Lower lobe of right lung (tissue), 2 donors: Measurements from ENCODE around the gene RBM25. TPM values are rescaled to one million over a fixed set of nuclear protein-coding genes. Genes with fewer than 3 reads are reported as not detected.
"Not testable (repeated sequence)": the region's sequence is repeated elsewhere in the genome, so short reads cannot be mapped to it uniquely, and the experiment has no call there.

ENCODE experiments used
- ATAC-seq, 2 donors: fragments of 200-7000 bp; cut with Tn5 transposase; one replicate each; pipeline ENCODE4 v1.9.1; 2020 to 2022; ENCODE audit warnings: mild to moderate bottlenecking in 2 of 2, moderate library complexity in 2 of 2
- DNase-seq: peaks from one replicate; pipeline ENCODE4 v3.0.0-alpha.2; 2020
- H3K27ac ChIP-seq: fragments of 200-600 bp; one replicate; pipeline ENCODE4 v1.8.0; 2022
- H3K27me3 ChIP-seq: fragments of 200-600 bp; one replicate; pipeline ENCODE4 v1.8.0; 2022; ENCODE audit warnings: low read depth
- H3K36me3 ChIP-seq: fragments of 200-600 bp; one replicate; pipeline ENCODE4 v1.8.0; 2022; ENCODE audit warnings: mild to moderate bottlenecking
- H3K4me1 ChIP-seq: fragments of 200-600 bp; one replicate; pipeline ENCODE4 v1.8.0; 2022
- H3K4me3 ChIP-seq: fragments of 200-600 bp; one replicate; pipeline ENCODE4 v1.8.0; 2022; ENCODE audit warnings: mild to moderate bottlenecking
- H3K9me3 ChIP-seq: fragments of 200-600 bp; one replicate; pipeline ENCODE4 v1.8.0; 2022
- CTCF ChIP-seq: fragments of 200-600 bp; IDR thresholded peaks from one replicate; pipeline ENCODE4 v1.8.0; 2022; ENCODE audit warnings: antibody characterized with exemption, mild to moderate bottlenecking
- intact Hi-C: fragments of 100-400 bp; cut with DNase I; formaldehyde crosslinking; loops from one replicate; pipeline ENCODE4 v1.11.0; 2022
- total RNA-seq: library from RNA; stranded (reverse); fragmentation: NEBNext Ultra II Directional; extraction: Animal tissue kit (Norgen Biotek cat#: 25700); gene quantifications from one replicate; pipeline ENCODE4 v1.2.1, GENCODE V29; 2021
- donor health status: DM: no; HTN: yes; CAD: no; lungs with severe emphysema.

The RBM25 gene
- total RNA-seq, 1 donor from 2014 or later, result 56.1 TPM

GRCh38 chr14:73153272-73153671 lies 94.9 kb downstream of the RBM25 start:
- intact Hi-C loops, result no loop called here
- H3K36me3 ChIP-seq, result peaks cover 99% of the 10 kb centered on the region
- no peak overlapping the region for H3K27ac ChIP-seq
- no peak for TF ChIP-seq CTCF
- DNase-seq (no peak), ATAC-seq (no peak)
- H3K4me1 ChIP-seq, result no peaks in the 10 kb centered on the region
- H3K27me3 ChIP-seq, result no peaks in the 10 kb centered on the region
- no peak overlapping the region for H3K4me3 ChIP-seq
- H3K9me3 ChIP-seq, result no peaks in the 10 kb centered on the region

- Histone ChIP-seq H3K4me3 (no peak overlapping the region), H3K9me3 (no peaks in the 10 kb centered on the region), H3K4me1 (no peaks in the 10 kb centered on the region), H3K27ac (no peak overlapping the region), H3K27me3 (no peaks in the 10 kb centered on the region), H3K36me3 (peaks cover 98% of the 10 kb centered on the region)
- ATAC-seq (no peak), DNase-seq (no peak)
- TF ChIP-seq CTCF, result no peak
- intact Hi-C loops, result no loop called here
Observed at GRCh38 chr14:73162251-73162650, 103.9 kb downstream of the RBM25 start.

GRCh38 chr14:73166399-73166798 lies 108.1 kb downstream of the RBM25 start:
- no peak overlapping the region for H3K27ac ChIP-seq
- intact Hi-C loops, result no loop called here
- H3K9me3 ChIP-seq, result no peaks in the 10 kb centered on the region
- H3K4me3 ChIP-seq, result no peak overlapping the region
- H3K36me3 ChIP-seq, result peaks cover 98% of the 10 kb centered on the region
- no peaks in the 10 kb centered on the region for H3K4me1 ChIP-seq
- ATAC-seq, result no peak
- no peak for TF ChIP-seq CTCF
- no peak for DNase-seq
- H3K27me3 ChIP-seq, result no peaks in the 10 kb centered on the region

- H3K27ac ChIP-seq, result no peak overlapping the region
- no peaks in the 10 kb centered on the region for H3K27me3 ChIP-seq
- no peaks in the 10 kb centered on the region for H3K4me1 ChIP-seq
- DNase-seq (no peak), ATAC-seq (no peak)
- TF ChIP-seq CTCF, result no peak
- peaks cover 100% of the 10 kb centered on the region for H3K36me3 ChIP-seq
- no peaks in the 10 kb centered on the region for H3K9me3 ChIP-seq
- intact Hi-C loops, result no loop called here
- no peak overlapping the region for H3K4me3 ChIP-seq
Observed at GRCh38 chr14:73167727-73168126, 109.4 kb downstream of the RBM25 start.

GRCh38 chr14:73168274-73168673 lies 109.9 kb downstream of the RBM25 start:
- DNase-seq (no peak), ATAC-seq (no peak)
- no peak overlapping the region for H3K27ac ChIP-seq
- H3K27me3 ChIP-seq, result no peaks in the 10 kb centered on the region
- TF ChIP-seq CTCF, result no peak
- no peak overlapping the region for H3K4me3 ChIP-seq
- H3K36me3 ChIP-seq, result peaks cover 100% of the 10 kb centered on the region
- H3K4me1 ChIP-seq, result no peaks in the 10 kb centered on the region
- H3K9me3 ChIP-seq, result no peaks in the 10 kb centered on the region
- intact Hi-C loops, result no loop called here

GRCh38 chr14:73168691-73169090 lies 110.4 kb downstream of the RBM25 start:
- no peak overlapping the region for H3K4me3 ChIP-seq
- intact Hi-C loops, result no loop called here
- no peak overlapping the region for H3K27ac ChIP-seq
- no peaks in the 10 kb centered on the region for H3K9me3 ChIP-seq
- no peaks in the 10 kb centered on the region for H3K4me1 ChIP-seq
- ATAC-seq (no peak), DNase-seq (no peak)
- no peak for TF ChIP-seq CTCF
- peaks cover 100% of the 10 kb centered on the region for H3K36me3 ChIP-seq
- H3K27me3 ChIP-seq, result no peaks in the 10 kb centered on the region

GRCh38 chr14:73169855-73170254 lies 111.5 kb downstream of the RBM25 start:
- DNase-seq, H3K4me3 ChIP-seq, H3K4me1 ChIP-seq, H3K27ac ChIP-seq, intact Hi-C loops, H3K9me3 ChIP-seq, H3K27me3 ChIP-seq, ATAC-seq: not testable (repeated sequence)
- peaks cover 100% of the 10 kb centered on the region for H3K36me3 ChIP-seq
